ENCODE data around the gene NPPB.
"Not testable (repeated sequence)": the region's sequence is repeated elsewhere in the genome, so short reads cannot be mapped to it uniquely, and the experiment has no call there.

NPPB gene

GRCh38 chr1:11858613-11858967, at the start of gene NPPB:
Gene NPPB, minus strand, starts transcription at chr1:11858945. Its CDS starts 112 bp downstream, at chr1:11858833.
- POLR2A ChIA-PET: interaction anchor here (1.4 kb wide), 1 partner anchor 50 kb away, joined by 4 read pairs; no protein-coding TSS in a partner anchor
- no peak for DNase-seq (ENCODE audit: extremely low spot score)
- TF ChIP-seq FOXM1 (IDR thresholded peaks at IDR 0.05; ENCODE audit: borderline replicate concordance): no peak
- no peak for TF ChIP-seq NFRKB (IDR thresholded peaks at IDR 0.05)
- TF ChIP-seq LEF1 (IDR thresholded peaks at IDR 0.05; ENCODE audit: borderline replicate concordance): no peak
- TF ChIP-seq, protein P1, sequence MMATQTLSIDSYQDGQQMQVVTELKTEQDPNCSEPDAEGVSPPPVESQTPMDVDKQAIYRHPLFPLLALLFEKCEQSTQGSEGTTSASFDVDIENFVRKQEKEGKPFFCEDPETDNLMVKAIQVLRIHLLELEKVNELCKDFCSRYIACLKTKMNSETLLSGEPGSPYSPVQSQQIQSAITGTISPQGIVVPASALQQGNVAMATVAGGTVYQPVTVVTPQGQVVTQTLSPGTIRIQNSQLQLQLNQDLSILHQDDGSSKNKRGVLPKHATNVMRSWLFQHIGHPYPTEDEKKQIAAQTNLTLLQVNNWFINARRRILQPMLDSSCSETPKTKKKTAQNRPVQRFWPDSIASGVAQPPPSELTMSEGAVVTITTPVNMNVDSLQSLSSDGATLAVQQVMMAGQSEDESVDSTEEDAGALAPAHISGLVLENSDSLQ (IDR thresholded peaks at IDR 0.05): no peak
- TF ChIP-seq FOXA1 (IDR thresholded peaks at IDR 0.05): no peak
- TF ChIP-seq BHLHE40 (IDR thresholded peaks at IDR 0.05; ENCODE audit: borderline replicate concordance): no peak
- CTCF ChIA-PET: no interaction called here

- TF ChIP-seq FOXM1 (IDR thresholded peaks at IDR 0.05; ENCODE audit: borderline replicate concordance) (0 out of 2 replicates have a peak, but pooled peaks have one; percentile 7), FOXK2 (IDR thresholded peaks at IDR 0.05) (peak; percentile 89), BHLHE40 (IDR thresholded peaks at IDR 0.05; ENCODE audit: borderline replicate concordance) (peak; percentile 71), FOXA1 (IDR thresholded peaks at IDR 0.05) (no peak), SP1 (IDR thresholded peaks at IDR 0.05) (no peak), SUZ12 (IDR thresholded peaks at IDR 0.05) (no peak), ELF4 (IDR thresholded peaks at IDR 0.05) (peak; percentile 99), CTBP1 (IDR thresholded peaks at IDR 0.05; ENCODE audit: borderline replicate concordance) (peak; percentile 48; the same call in 1 of the 2 replicates), TARDBP (IDR thresholded peaks at IDR 0.05) (peak; percentile 27; the same call in 1 of the 2 replicates), LEF1 (IDR thresholded peaks at IDR 0.05; ENCODE audit: borderline replicate concordance) (peak; percentile 31; the same call in 1 of the 2 replicates), NFRKB (IDR thresholded peaks at IDR 0.05) (peak; percentile 87), ZNF384 (IDR thresholded peaks at IDR 0.05) (peak; percentile 56; the same call in 1 of the 2 replicates), HDGF (IDR thresholded peaks at IDR 0.05; ENCODE audit: borderline replicate concordance) (no peak), ARNT (IDR thresholded peaks at IDR 0.05) (peak; percentile 76), L3MBTL2 (conservative IDR thresholded peaks at IDR 0.05) (peak; percentile 70)
- TF ChIP-seq, protein P1 (IDR thresholded peaks at IDR 0.05): peak; percentile 82
- ChIA-PET CTCF (interaction anchor here (0.6 to 1.0 kb wide), 2 partner anchors 15 to 70 kb away, joined by 4 to 6 read pairs; no protein-coding TSS in a partner anchor), POLR2A (interaction anchor here (0.6 to 5.7 kb wide), 41 partner anchors 8 to 171 kb away, joined by 3 to 66 read pairs (median 6); partner anchors contain the start of genes AGTRAP, CLCN6, KIAA2013 and MFN2)
- peak; percentile 65 for DNase-seq (ENCODE audit: extremely low spot score)
These were observed 49.4 kb upstream of the NPPB start for GRCh38 chr1:11908095-11908675.

DNA sequence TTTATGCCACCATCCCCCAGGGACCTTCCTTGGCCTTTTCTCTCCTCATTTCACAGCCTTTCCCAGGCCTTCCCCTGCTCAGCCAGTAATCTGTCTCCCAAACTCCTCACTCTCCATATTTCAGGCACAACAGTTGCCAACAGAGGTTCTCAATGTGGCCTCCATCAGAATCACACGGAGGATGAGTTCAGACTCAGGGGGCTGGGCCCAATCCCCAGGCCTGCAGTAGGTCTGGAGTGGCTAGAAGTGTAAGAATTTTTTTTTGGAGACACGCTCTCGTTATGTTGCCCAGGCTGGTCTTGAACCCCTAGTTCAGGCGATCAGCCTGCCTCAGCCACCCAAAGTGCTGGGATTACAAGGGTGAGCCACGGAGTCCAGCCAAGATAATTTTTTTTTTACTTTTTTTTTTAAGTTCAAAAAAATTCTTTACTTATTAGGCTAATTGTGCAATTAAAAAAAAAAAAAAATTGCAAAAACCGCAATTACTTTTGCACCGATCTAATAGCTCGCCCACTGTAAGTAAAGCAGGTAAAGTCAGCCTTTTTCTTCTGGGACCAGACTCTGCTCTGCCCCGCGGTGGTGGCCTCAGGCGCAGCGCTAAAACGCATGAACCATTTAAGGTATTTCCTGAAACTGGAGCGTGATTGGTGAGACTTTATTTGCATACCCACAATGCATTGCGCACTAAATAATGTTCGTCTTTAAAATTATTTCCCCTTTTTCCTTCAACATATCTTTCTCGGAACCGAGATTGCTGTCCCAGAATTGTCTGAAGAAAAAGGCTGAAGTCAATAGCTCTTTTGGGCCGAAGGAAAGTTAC, 48.7 kb upstream of the NPPB start:
- POLR2A ChIA-PET: interaction anchor here (0.6 to 5.7 kb wide), 37 partner anchors 7 to 172 kb away, joined by 3 to 66 read pairs (median 6); partner anchors contain the start of genes AGTRAP, KIAA2013, MFN2 and MIIP
- CTCF ChIA-PET: interaction anchor here (0.6 to 1.0 kb wide), 3 partner anchors 15 to 69 kb away, joined by 3 to 6 read pairs (median 4); no protein-coding TSS in a partner anchor
- no peak for TF ChIP-seq LEF1 (IDR thresholded peaks at IDR 0.05; ENCODE audit: borderline replicate concordance)
- peak; percentile 15; the same call in 1 of the 2 replicates for TF ChIP-seq ZNF384 (IDR thresholded peaks at IDR 0.05)
- TF ChIP-seq ARNT (IDR thresholded peaks at IDR 0.05): no peak
- TF ChIP-seq SUZ12 (IDR thresholded peaks at IDR 0.05): peak; percentile 80
- peak; percentile 99 for TF ChIP-seq ELF4 (IDR thresholded peaks at IDR 0.05)
- peak; percentile 83 for DNase-seq (ENCODE audit: extremely low spot score)

DNA sequence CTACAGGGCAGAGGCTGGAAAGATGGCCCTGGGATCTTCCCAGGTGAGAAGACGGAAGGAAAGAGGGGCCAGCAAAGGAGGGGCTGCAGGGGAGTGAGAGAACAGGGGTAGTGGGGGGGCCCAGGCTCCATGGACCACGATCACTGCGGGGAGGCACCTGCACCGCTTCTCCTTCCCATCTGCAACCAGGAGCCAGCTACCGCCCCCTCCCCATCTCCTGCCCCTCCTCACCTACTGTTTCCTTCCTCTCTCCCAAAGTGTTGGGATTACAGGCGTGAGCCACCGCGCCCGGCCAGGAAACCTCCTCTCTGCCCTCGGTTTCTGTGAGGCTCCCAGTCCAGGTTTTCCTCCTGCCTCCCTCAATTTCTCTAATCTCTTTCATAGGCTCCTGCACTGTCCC, 48.1 kb upstream of the NPPB start:
- DNase-seq (ENCODE audit: extremely low spot score): no peak
- ChIA-PET CTCF (no interaction called here), POLR2A (interaction anchor here (2.1 kb wide), 1 partner anchor 70 kb away, joined by 11 read pairs; no protein-coding TSS in a partner anchor)
- TF ChIP-seq TARDBP (IDR thresholded peaks at IDR 0.05): no peak
- no peak for TF ChIP-seq FOXK2 (IDR thresholded peaks at IDR 0.05)
- TF ChIP-seq CTBP1 (IDR thresholded peaks at IDR 0.05; ENCODE audit: borderline replicate concordance): no peak
- TF ChIP-seq, protein P1 (IDR thresholded peaks at IDR 0.05): no peak
- no peak for TF ChIP-seq BHLHE40 (IDR thresholded peaks at IDR 0.05; ENCODE audit: borderline replicate concordance)
- TF ChIP-seq NFRKB (IDR thresholded peaks at IDR 0.05): no peak
- no peak for TF ChIP-seq L3MBTL2 (conservative IDR thresholded peaks at IDR 0.05)
- TF ChIP-seq HDGF (IDR thresholded peaks at IDR 0.05; ENCODE audit: borderline replicate concordance): no peak
- TF ChIP-seq SP1 (IDR thresholded peaks at IDR 0.05): no peak
- no peak for TF ChIP-seq FOXM1 (IDR thresholded peaks at IDR 0.05; ENCODE audit: borderline replicate concordance)
- no peak for TF ChIP-seq SUZ12 (IDR thresholded peaks at IDR 0.05)
- no peak for TF ChIP-seq ZNF384 (IDR thresholded peaks at IDR 0.05)
- no peak for TF ChIP-seq FOXA1 (IDR thresholded peaks at IDR 0.05)
- TF ChIP-seq LEF1 (IDR thresholded peaks at IDR 0.05; ENCODE audit: borderline replicate concordance): no peak
- no peak for TF ChIP-seq ARNT (IDR thresholded peaks at IDR 0.05)
- no peak for TF ChIP-seq ELF4 (IDR thresholded peaks at IDR 0.05)

DNA sequence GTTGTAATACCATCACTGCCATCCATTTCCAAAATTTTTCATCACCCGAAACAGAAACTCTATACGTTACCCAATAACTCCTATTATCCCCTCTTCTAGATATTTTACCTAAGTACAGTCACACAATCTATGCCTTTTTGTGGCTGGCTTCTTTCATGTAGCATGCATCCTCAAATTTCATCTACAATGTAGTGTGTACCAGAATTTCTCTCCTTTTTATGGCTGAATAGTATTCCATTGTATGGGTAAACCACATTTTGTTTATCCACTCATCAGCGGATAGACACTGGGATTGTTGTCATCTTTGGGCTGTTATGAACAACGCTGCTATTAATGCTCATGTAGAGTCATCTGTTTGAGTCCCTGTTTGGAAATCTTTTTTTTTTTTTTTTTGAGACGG, 46.2 kb upstream of the NPPB start:
- ChIA-PET POLR2A (no interaction called here), CTCF (no interaction called here)

DNA sequence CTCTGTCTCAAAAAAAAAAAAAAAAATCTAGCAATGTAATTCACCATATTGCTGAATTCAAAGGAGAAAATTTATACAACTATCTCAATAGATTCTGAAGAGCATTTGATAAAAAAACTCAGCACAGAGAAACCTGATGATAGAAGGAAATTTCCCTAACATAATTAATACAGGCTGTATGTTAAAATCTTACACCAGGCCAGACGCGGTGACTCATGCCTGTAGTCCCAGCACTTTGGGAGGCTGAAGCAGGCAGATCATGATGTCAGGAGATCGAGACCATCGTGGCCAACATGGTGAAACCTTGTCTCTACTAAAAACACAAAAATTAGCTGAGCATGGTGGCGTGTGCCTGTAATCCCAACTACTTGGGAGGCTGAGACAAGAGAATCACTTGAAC, 45.4 kb upstream of the NPPB start:
- POLR2A ChIA-PET; DNase-seq (ENCODE audit: extremely low spot score); CTCF ChIA-PET: not testable (repeated sequence)

More for the DNA sequence above, 46.2 kb upstream of the NPPB start:
- DNase-seq (ENCODE audit: extremely low spot score): no peak
- TF ChIP-seq FOXK2 (IDR thresholded peaks at IDR 0.05) (no peak), TARDBP (IDR thresholded peaks at IDR 0.05) (no peak)

All from HEK293T (cell line).